Activated naive CD4-positive, alpha-beta T cell treated with anti-CD3 and anti-CD28 coated beads, Interleukin-2, amount 50 U/mL, for 24 hours (primary cell): ENCODE data around the gene REV1.

ENCODE experiments used
- H3K27ac Mint-ChIP-seq: one replicate; pipeline ENCODE4 v1.8.0; 2021; ENCODE audit warnings: mild to moderate bottlenecking, mixed read lengths
- H3K27me3 Mint-ChIP-seq: one replicate; pipeline ENCODE4 v1.8.0; 2021; ENCODE audit warnings: mixed read lengths
- H3K36me3 Mint-ChIP-seq: one replicate; pipeline ENCODE4 v1.8.0; 2021; ENCODE audit warnings: mixed read lengths
- H3K4me1 Mint-ChIP-seq: one replicate; pipeline ENCODE4 v1.8.0; 2021; ENCODE audit warnings: mixed read lengths
- H3K4me3 Mint-ChIP-seq: one replicate; pipeline ENCODE4 v1.8.0; 2021; ENCODE audit warnings: mild to moderate bottlenecking, mixed read lengths
- H3K9me3 Mint-ChIP-seq: one replicate; pipeline ENCODE4 v1.8.0; 2021; ENCODE audit warnings: mixed read lengths

REV1 gene

GRCh38 chr2:99404797-99405669 lies 84.8 kb downstream of the REV1 start:
- H3K36me3 Mint-ChIP-seq = peaks cover 7% of the 10 kb centered on the region
- H3K9me3 Mint-ChIP-seq = no peaks in the 10 kb centered on the region
- no peak overlapping the region for H3K27ac Mint-ChIP-seq
- peaks cover 19% of the 10 kb centered on the region for H3K4me1 Mint-ChIP-seq
- H3K4me3 Mint-ChIP-seq = no peak overlapping the region
- H3K27me3 Mint-ChIP-seq = no peaks in the 10 kb centered on the region

DNA sequence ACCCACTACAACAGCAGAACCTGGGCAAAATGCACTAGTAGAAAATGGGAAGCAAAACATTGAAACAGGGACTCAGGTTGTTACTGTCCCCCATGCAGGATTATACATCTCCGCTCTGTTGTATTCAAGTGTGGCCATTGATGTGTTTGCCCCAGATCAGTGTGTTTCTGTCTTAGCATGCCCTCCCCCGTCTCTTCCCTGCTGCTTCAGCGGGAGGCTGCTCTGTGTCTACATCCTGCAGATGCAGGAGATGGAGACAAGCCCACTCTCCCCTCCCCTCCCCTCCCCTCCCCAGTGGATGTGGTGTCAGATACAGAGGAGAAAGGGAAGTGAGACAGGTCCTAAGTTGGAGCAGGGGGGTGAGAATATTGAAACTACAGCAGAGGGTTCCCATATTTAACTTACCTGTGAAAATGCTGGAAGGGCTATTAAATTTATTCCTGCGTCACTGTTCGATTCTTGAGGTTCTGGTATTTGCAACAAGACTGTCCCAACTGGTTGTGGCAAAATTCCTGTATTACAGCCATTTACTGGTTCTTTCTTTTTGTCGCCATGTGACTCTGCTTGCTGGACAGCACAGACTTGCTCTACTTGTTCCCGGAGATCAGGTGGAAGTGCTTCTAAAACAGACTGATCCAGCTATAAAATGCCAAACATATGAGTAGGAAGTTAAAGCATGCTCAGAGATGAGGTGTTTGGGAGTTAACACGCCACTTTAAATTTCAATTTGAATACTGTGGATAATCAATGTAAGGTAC lies 85.6 kb downstream of the REV1 start:
- peaks cover 19% of the 10 kb centered on the region for H3K4me1 Mint-ChIP-seq
- H3K4me3 Mint-ChIP-seq = no peak overlapping the region
- peaks cover 11% of the 10 kb centered on the region for H3K36me3 Mint-ChIP-seq
- no peaks in the 10 kb centered on the region for H3K9me3 Mint-ChIP-seq
- no peaks in the 10 kb centered on the region for H3K27me3 Mint-ChIP-seq
- H3K27ac Mint-ChIP-seq = peak overlapping the region; percentile 17

DNA sequence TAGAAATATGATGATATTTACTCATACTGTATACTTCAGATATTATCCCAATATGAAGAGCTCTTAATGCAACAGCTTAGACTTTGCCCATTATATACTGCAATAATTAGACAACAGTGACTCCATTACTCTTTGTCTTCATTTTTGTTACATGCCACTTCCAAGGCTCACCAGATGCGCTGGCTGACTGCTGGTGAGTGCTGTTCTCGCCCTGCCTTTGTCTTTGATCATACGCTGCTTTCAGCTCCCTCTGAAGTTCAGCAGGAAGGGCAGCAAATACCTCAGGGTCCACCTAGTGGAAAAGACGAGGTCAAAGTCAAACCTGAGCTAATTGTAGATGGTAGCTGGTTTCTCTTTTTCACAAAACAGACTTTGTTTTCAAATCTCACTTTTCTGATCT lies 86.3 kb downstream of the REV1 start:
- Mint-ChIP-seq H3K36me3 (peaks cover 13% of the 10 kb centered on the region), H3K27me3 (no peaks in the 10 kb centered on the region), H3K9me3 (no peaks in the 10 kb centered on the region), H3K4me1 (peaks cover 19% of the 10 kb centered on the region), H3K27ac (peak overlapping the region; percentile 61), H3K4me3 (no peak overlapping the region)

GRCh38 chr2:99403084-99403483 lies 86.7 kb downstream of the REV1 start:
- Mint-ChIP-seq H3K4me1 (peaks cover 19% of the 10 kb centered on the region), H3K36me3 (peaks cover 16% of the 10 kb centered on the region), H3K27ac (peak overlapping the region; percentile 61), H3K9me3 (no peaks in the 10 kb centered on the region), H3K27me3 (no peaks in the 10 kb centered on the region), H3K4me3 (no peak overlapping the region)

DNA sequence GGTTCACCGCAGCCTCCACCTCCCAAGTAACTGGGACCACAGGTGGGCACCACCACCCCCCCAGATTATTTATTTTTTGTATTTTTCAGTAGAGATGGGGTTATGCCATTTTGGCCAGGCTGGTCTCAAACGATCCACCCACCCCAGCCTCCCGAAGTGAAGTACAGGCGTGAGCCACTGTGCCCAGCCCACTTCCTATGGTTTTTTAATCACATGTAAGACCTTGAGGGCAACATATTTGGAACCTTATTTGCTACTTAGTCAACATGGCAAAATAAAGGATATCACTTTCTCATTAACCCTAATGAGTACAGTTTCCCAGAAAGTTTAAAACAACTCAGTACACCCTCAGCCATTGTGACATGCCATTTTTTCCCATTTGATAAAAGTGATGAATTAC lies 88.0 kb downstream of the REV1 start:
- no peak overlapping the region for H3K27ac Mint-ChIP-seq
- H3K27me3 Mint-ChIP-seq = no peaks in the 10 kb centered on the region
- no peak overlapping the region for H3K4me3 Mint-ChIP-seq
- H3K9me3 Mint-ChIP-seq = no peaks in the 10 kb centered on the region
- peaks cover 22% of the 10 kb centered on the region for H3K36me3 Mint-ChIP-seq
- H3K4me1 Mint-ChIP-seq = peaks cover 19% of the 10 kb centered on the region

- Mint-ChIP-seq H3K27me3 (no peaks in the 10 kb centered on the region), H3K4me3 (no peak overlapping the region), H3K4me1 (peaks cover 19% of the 10 kb centered on the region), H3K27ac (no peak overlapping the region), H3K9me3 (no peaks in the 10 kb centered on the region), H3K36me3 (peaks cover 25% of the 10 kb centered on the region)
Observed at GRCh38 chr2:99399795-99400194, 90.0 kb downstream of the REV1 start.

DNA sequence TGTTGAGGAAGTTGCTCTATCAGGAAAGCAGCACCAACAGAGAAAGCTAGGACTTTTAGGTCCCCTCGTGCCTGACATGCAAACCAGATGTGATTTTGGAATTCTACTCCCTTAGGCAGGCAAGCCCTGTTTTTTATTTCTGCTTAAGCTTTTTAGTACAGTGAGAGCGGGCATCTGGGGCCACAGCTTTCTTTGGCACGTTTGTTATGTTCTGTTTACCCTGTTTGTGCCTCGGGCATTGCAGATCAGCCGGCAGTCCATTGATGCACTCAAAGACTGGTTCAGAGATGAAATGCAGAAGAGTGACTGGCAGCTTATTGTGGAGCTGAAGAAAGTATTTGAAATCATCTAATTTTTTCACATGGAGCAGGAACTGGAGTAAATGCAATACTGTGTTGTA lies 90.8 kb downstream of the REV1 start:
- H3K4me1 Mint-ChIP-seq = peaks cover 13% of the 10 kb centered on the region
- no peak overlapping the region for H3K27ac Mint-ChIP-seq
- no peak overlapping the region for H3K4me3 Mint-ChIP-seq
- H3K27me3 Mint-ChIP-seq = no peaks in the 10 kb centered on the region
- no peaks in the 10 kb centered on the region for H3K9me3 Mint-ChIP-seq
- peaks cover 26% of the 10 kb centered on the region for H3K36me3 Mint-ChIP-seq

DNA sequence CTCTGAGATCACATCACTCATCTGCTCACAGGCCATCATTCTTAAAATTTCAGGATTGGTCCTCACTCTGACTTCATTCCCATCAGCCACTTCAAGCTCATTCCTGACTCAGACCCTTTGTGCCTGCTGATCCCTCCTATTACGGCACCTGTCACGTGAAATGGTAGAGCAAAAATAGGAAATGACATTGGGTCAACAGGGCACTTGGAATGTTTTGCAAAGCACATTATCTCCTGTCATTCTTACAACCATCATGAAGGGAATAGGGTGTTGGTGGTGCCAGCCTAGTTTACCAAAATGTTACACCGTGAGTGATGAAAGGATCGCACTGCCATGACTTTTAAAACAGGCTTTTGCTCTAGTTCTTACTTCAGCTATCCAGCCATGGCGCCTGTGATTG lies 91.5 kb downstream of the REV1 start:
- peak overlapping the region; percentile 73 for H3K27ac Mint-ChIP-seq
- H3K4me3 Mint-ChIP-seq = no peak overlapping the region
- no peaks in the 10 kb centered on the region for H3K27me3 Mint-ChIP-seq
- H3K9me3 Mint-ChIP-seq = no peaks in the 10 kb centered on the region
- peaks cover 6% of the 10 kb centered on the region for H3K4me1 Mint-ChIP-seq
- H3K36me3 Mint-ChIP-seq = peaks cover 27% of the 10 kb centered on the region

- H3K27me3 Mint-ChIP-seq = no peaks in the 10 kb centered on the region
- no peak overlapping the region for H3K4me3 Mint-ChIP-seq
- H3K9me3 Mint-ChIP-seq = no peaks in the 10 kb centered on the region
- peak overlapping the region; percentile 85 for H3K27ac Mint-ChIP-seq
- no peaks in the 10 kb centered on the region for H3K4me1 Mint-ChIP-seq
- H3K36me3 Mint-ChIP-seq = peaks cover 22% of the 10 kb centered on the region
Observed at GRCh38 chr2:99397266-99397920, 92.4 kb downstream of the REV1 start.

GRCh38 chr2:99395589-99396130 lies 94.2 kb downstream of the REV1 start:
- Mint-ChIP-seq H3K9me3 (no peaks in the 10 kb centered on the region), H3K27ac (no peak overlapping the region), H3K27me3 (no peaks in the 10 kb centered on the region), H3K4me1 (no peaks in the 10 kb centered on the region), H3K4me3 (no peak overlapping the region), H3K36me3 (peaks cover 26% of the 10 kb centered on the region)

DNA sequence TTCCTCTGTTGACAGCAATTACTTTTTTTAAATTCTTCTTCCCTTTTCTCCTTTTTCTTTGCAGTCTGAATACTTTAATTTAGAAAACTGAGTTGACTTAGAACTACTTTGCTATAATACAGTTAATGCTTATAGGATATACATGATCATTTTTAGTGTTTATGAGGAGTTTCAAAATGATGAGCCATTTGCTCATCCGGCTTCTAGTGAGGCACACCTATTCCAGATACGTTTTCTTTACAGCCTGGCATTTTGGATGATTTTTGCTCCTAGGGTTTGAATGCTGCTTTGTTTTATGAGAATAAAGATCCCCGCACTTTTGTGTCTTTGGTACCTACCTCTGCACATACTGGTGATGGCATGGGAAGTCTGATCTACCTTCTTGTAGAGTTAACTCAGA lies 99.9 kb downstream of the REV1 start:
- peaks cover 8% of the 10 kb centered on the region for H3K36me3 Mint-ChIP-seq
- no peaks in the 10 kb centered on the region for H3K9me3 Mint-ChIP-seq
- H3K4me1 Mint-ChIP-seq = peaks cover 10% of the 10 kb centered on the region
- peak overlapping the region; percentile 51 for H3K27ac Mint-ChIP-seq
- H3K27me3 Mint-ChIP-seq = no peaks in the 10 kb centered on the region
- H3K4me3 Mint-ChIP-seq = no peak overlapping the region

GRCh38 chr2:99389371-99389770 lies 100.4 kb downstream of the REV1 start:
- no peaks in the 10 kb centered on the region for H3K9me3 Mint-ChIP-seq
- no peak overlapping the region for H3K27ac Mint-ChIP-seq

GRCh38 chr2:99388892-99389291 lies 100.9 kb downstream of the REV1 start:
- H3K36me3 Mint-ChIP-seq = peaks cover 12% of the 10 kb centered on the region
- peaks cover 15% of the 10 kb centered on the region for H3K4me1 Mint-ChIP-seq
- no peak overlapping the region for H3K27ac Mint-ChIP-seq
- no peaks in the 10 kb centered on the region for H3K9me3 Mint-ChIP-seq
- H3K4me3 Mint-ChIP-seq = no peak overlapping the region
- H3K27me3 Mint-ChIP-seq = no peaks in the 10 kb centered on the region

More at GRCh38 chr2:99389371-99389770, 100.4 kb downstream of the REV1 start:
- Mint-ChIP-seq H3K27me3 (no peaks in the 10 kb centered on the region), H3K36me3 (peaks cover 12% of the 10 kb centered on the region), H3K4me1 (peaks cover 14% of the 10 kb centered on the region), H3K4me3 (no peak overlapping the region)

DNA sequence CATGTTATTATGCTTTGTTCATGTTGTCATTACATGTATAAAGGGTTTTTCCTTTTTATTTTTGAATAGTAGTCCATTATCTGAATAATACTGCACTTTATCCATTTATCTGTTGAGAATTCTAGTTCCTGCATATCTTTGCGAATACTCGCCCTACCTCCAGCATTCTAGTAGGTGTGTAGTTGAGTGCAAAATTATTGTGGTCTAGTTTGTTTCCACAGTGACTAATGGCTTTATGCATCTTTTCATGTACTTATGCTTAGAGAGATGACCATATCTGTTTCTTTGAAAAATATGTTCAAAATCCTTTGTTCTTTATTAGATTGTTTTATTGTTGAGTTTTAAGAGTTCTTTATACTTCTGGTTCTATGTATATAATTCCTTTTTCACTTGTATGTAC lies 103.8 kb downstream of the REV1 start:
- no peak overlapping the region for H3K27ac Mint-ChIP-seq
- H3K4me1 Mint-ChIP-seq = peaks cover 15% of the 10 kb centered on the region
- no peaks in the 10 kb centered on the region for H3K9me3 Mint-ChIP-seq
- H3K4me3 Mint-ChIP-seq = no peak overlapping the region
- H3K36me3 Mint-ChIP-seq = peaks cover 20% of the 10 kb centered on the region
- no peaks in the 10 kb centered on the region for H3K27me3 Mint-ChIP-seq

GRCh38 chr2:99382143-99382542 lies 107.7 kb downstream of the REV1 start:
- Mint-ChIP-seq H3K4me1 (peaks cover 18% of the 10 kb centered on the region), H3K27ac (no peak overlapping the region), H3K27me3 (no peaks in the 10 kb centered on the region), H3K9me3 (no peaks in the 10 kb centered on the region), H3K4me3 (no peak overlapping the region), H3K36me3 (peaks cover 37% of the 10 kb centered on the region)
